GM12892 (cell line): ENCODE data around the gene VMO1.

Experiments used
- POLR2AphosphoS5 ChIP-seq: IDR thresholded peaks from 2 replicates; pipeline ENCODE4 v1.6.1; 2011; ENCODE audit warnings: low read depth, low read length, control low read depth
- TAF1 ChIP-seq: IDR thresholded peaks from 2 replicates; pipeline ENCODE4 v1.6.1; 2011; ENCODE audit warnings: low read depth, mild to moderate bottlenecking, control low read depth, low read length, borderline replicate concordance

- TF ChIP-seq POLR2AphosphoS5 (no peak), TAF1 (no peak)
Observed at GRCh38 chr17:4788159-4788806, 2.1 kb upstream of the VMO1 start.
